HepG2 (cell line): Measurements from ENCODE around the gene WDR43. TPM values are rescaled to one million over a fixed set of nuclear protein-coding genes. Genes with fewer than 3 reads are reported as not detected.
A peak's percentile ranks its signal among the peaks of the same experiment; 100 is the strongest.

Source experiments
- ATAC-seq: fragments of 200-7000 bp; cut with Tn5 transposase; 3 replicates; pipeline ENCODE4 v1.9.1; 2020; ENCODE audit warnings: mild to moderate bottlenecking, moderate library complexity
- BruUV-seq: library from RNA; stranded (reverse); fragments of 400-500 nt; replicated peaks from 2 replicates; lab custom pipeline; 2021; lab: Mats Ljungman, UMichigan
- CTCF ChIA-PET: fragments of 300-600 bp; formaldehyde crosslinking; extraction: SDS; loops from one replicate; lab custom pipeline; 2021; ENCODE audit warnings: low total read pairs, inconsistent platforms, low intra/inter-chr PET ratio; lab: Yijun Ruan, JAX
- POLR2A ChIA-PET: fragments of 350-600 bp; sonication (Branson Sonifier 250); formaldehyde crosslinking; loops from one replicate; lab custom pipeline; 2020; ENCODE audit warnings: antibody characterized with exemption, inconsistent platforms; lab: Yijun Ruan, JAX
- DNase-seq: peaks from one replicate; pipeline ENCODE4 v3.0.0-alpha.2; 2015; ENCODE audit warnings: low spot score
- FAIRE-seq: peaks from 3 replicates; lab custom pipeline; 2011; peaks lifted over from hg19 to GRCh38; lab: Jason Lieb, UNC
- H2AFZ ChIP-seq: one replicate; pipeline ENCODE4 v1.6.1; 2011; ENCODE audit warnings: low read length, inconsistent platforms
- H3K27ac ChIP-seq: fragments of 300-600 bp; 3 replicates; pipeline ENCODE4 v1.8.0; 2011; ENCODE audit warnings: mixed run types, mild to moderate bottlenecking, mixed read lengths, low read length, inconsistent platforms; ENCODE audit not compliant: insufficient read depth; ENCODE audit errors: extremely low read length
- H3K27me3 ChIP-seq, 2 experiments: fragments of 200-600 bp in 1 of 2; 2 replicates in 1 of 2; 3 replicates in 1 of 2; pipeline versions ENCODE4 v1.6.0 to v1.8.0; 2011; ENCODE audit warnings: low read length in 2 of 2, mild to moderate bottlenecking in 2 of 2, moderate library complexity in 2 of 2, inconsistent platforms in 1 of 2; ENCODE audit not compliant: insufficient read depth in 2 of 2, control insufficient read depth in 1 of 2
- H3K36me3 ChIP-seq, 2 experiments: fragments of 200-600 bp in 1 of 2; replicated peaks in 1 of 2; 2 replicates in 1 of 2; 3 replicates in 1 of 2; pipeline versions ENCODE4 v1.5.1 to v1.8.0; 2011; ENCODE audit warnings: low read length in 2 of 2, inconsistent platforms in 1 of 2; ENCODE audit not compliant: insufficient read depth in 2 of 2, control insufficient read depth in 1 of 2
- H3K4me1 ChIP-seq: 2 replicates; pipeline ENCODE4 v1.5.1; 2012; ENCODE audit warnings: low read length, inconsistent platforms; ENCODE audit not compliant: insufficient read depth
- H3K4me2 ChIP-seq: 2 replicates; pipeline ENCODE4 v1.6.0; 2011; ENCODE audit warnings: low read depth, low read length, inconsistent platforms
- H3K4me3 ChIP-seq, 3 experiments: fragments of 200-600 bp in 1 of 3; sonication (generic), shearing (Covaris generic) in 1 of 3; replicated peaks in 1 of 3; 2 replicates each; pipeline ENCODE4 v1.5.1; 2011 to 2016; ENCODE audit warnings: low read length in 3 of 3, inconsistent platforms in 2 of 3, low read depth in 2 of 3, mild to moderate bottlenecking in 2 of 3, control low read depth in 1 of 3, mixed read lengths in 1 of 3; ENCODE audit not compliant: insufficient read depth in 1 of 3
- H3K79me2 ChIP-seq: one replicate; pipeline ENCODE4 v1.6.1; 2011; ENCODE audit warnings: low read length, inconsistent platforms; ENCODE audit not compliant: insufficient read depth
- H3K9ac ChIP-seq: 2 replicates; pipeline ENCODE4 v1.6.0; 2011; ENCODE audit warnings: mild to moderate bottlenecking, low read depth, low read length, inconsistent platforms; ENCODE audit not compliant: insufficient read depth
- H3K9me3 ChIP-seq: 2 replicates; pipeline ENCODE4 v1.5.1; 2012; ENCODE audit warnings: mild to moderate bottlenecking, low read length
- H4K20me1 ChIP-seq: 2 replicates; pipeline ENCODE4 v1.6.0; 2011; ENCODE audit warnings: inconsistent platforms, mild to moderate bottlenecking, low read length, moderate library complexity; ENCODE audit not compliant: insufficient read depth
- KLF12 ChIP-seq: sonication (generic); formaldehyde crosslinking; IDR thresholded peaks from 2 replicates; pipeline ENCODE4 v1.4.0; 2020; ENCODE audit warnings: missing genetic modification reagents, borderline replicate concordance
- ZBTB20 ChIP-seq: sonication (generic); formaldehyde crosslinking; IDR thresholded peaks from 2 replicates; pipeline ENCODE4 v1.8.1; 2023; ENCODE audit warnings: missing genetic modification reagents, low read depth, mild to moderate bottlenecking, borderline replicate concordance
- ZBTB40 ChIP-seq, 2 experiments: fragments of 450-650 bp in 1 of 2; sonication (generic) in 1 of 2; formaldehyde crosslinking in 1 of 2; IDR thresholded peaks; 2 replicates each; pipeline versions ENCODE4 v1.6.1 to v1.8.0; 2016 to 2022; ENCODE audit warnings: antibody characterized with exemption in 1 of 2, mild to moderate bottlenecking in 1 of 2, missing genetic modification reagents in 1 of 2
- ZFP36L2 ChIP-seq: sonication (generic); formaldehyde crosslinking; IDR thresholded peaks from 2 replicates; pipeline ENCODE4 v1.4.0; 2020; ENCODE audit warnings: missing genetic modification reagents
- ZNF616 ChIP-seq: sonication (generic); formaldehyde crosslinking; IDR thresholded peaks from 2 replicates; pipeline ENCODE4 v1.5.0; 2020; ENCODE audit warnings: low read depth, mild to moderate bottlenecking, missing genetic modification reagents
- ZNF724P ChIP-seq: sonication (generic); formaldehyde crosslinking; IDR thresholded peaks from 2 replicates; pipeline ENCODE4 v1.8.0; 2022; ENCODE audit warnings: missing genetic modification reagents, borderline replicate concordance
- ZNF770 ChIP-seq: sonication (generic); formaldehyde crosslinking; IDR thresholded peaks from 2 replicates; pipeline ENCODE4 v1.5.0; 2020; ENCODE audit warnings: mild to moderate bottlenecking, missing genetic modification reagents
- WGBS: methylation state at CpG from one replicate; pipeline ENCODE4 v1.1.6; 2017; ENCODE audit warnings: low lambda C conversion rate; 5-methylcytosine and 5-hydroxymethylcytosine counted together
- in situ Hi-C: cut with HindIII; loops from 2 replicates; pipeline ENCODE4 v1.10.0; 2017; ENCODE audit warnings: low pct_unique_long_range_greater_than_20kb; ENCODE audit not compliant: extremely low pct_ligation_motif_present
- intact Hi-C: fragments of 100-400 bp; cut with micrococcal nuclease; formaldehyde crosslinking; loops from one replicate; pipeline ENCODE4 v1.10.0; 2022; ENCODE audit not compliant: unreplicated experiment
- polyA plus RNA-seq, 8 experiments: library from polyadenylated mRNA; depleted of rRNA in 3 of 8; stranded (reverse) in 7 of 8; unstranded in 1 of 8; fragments of >200 nt; fragmentation: Illumina TruSeq in 4 of 8; extraction: Trizol in 4 of 8; gene quantifications; 2 replicates each; pipeline versions ENCODE4 v1.2.1 to v1.2.3, GENCODE V29; 2011 to 2016; ENCODE audit warnings: low read depth in 4 of 8, missing spikeins in 1 of 8, mixed read lengths in 1 of 8; ENCODE audit not compliant: insufficient read depth in 1 of 8
- total RNA-seq, 5 experiments: library from RNA; depleted of rRNA; stranded (reverse); fragments of >200 nt; fragmentation: Illumina TruSeq; extraction: Trizol; gene quantifications; 2 replicates each; pipeline ENCODE4 v1.2.3, GENCODE V29; 2016; ENCODE audit warnings: low read depth in 1 of 5

The WDR43 gene
- total and polyA plus RNA-seq, 2 of the 13 experiments (the other 11 are each of a cell fraction or from before 2014, with no cell fraction given), result 121 to 167 TPM

GRCh38 chr2:28868611-28869010, 25.9 kb upstream of the WDR43 start:
- peak overlapping the region; percentile 84 for H3K9ac ChIP-seq
- WGBS, result 44% methylated on average over 12 of the region's 12 CpGs
- H2AFZ ChIP-seq, result no peak overlapping the region
- BruUV-seq, result no TSS peak
- no peaks in the 10 kb centered on the region for H3K9me3 ChIP-seq
- in situ Hi-C loops, result no loop called here
- DNase-seq (no peak), ATAC-seq (no peak), FAIRE-seq (no peak)
- no peaks in the 10 kb centered on the region for H4K20me1 ChIP-seq
- TF ChIP-seq ZBTB40 (IDR thresholded peaks at IDR 0.05) (no peak), ZBTB40 (CRISPR knock-in tag; IDR thresholded peaks at IDR 0.05) (no peak), ZNF616 (CRISPR knock-in tag) (0 out of 2 replicates have a peak, but pooled peaks have one; percentile 45), ZBTB20 (CRISPR knock-in tag) (0 out of 2 replicates have a peak, but pooled peaks have one; percentile 11), KLF12 (CRISPR knock-in tag) (no peak), ZNF770 (no peak), ZFP36L2 (CRISPR knock-in tag) (no peak), ZNF724P (CRISPR knock-in tag) (no peak)
- peaks cover 37% of the 10 kb centered on the region for H3K79me2 ChIP-seq
- H3K27me3 ChIP-seq, result no peaks in the 10 kb centered on the region; a peak in 1 of 5 replicates
- no peak overlapping the region for H3K27ac ChIP-seq
- H3K36me3 ChIP-seq, result peaks cover 4 to 20% of the 10 kb centered on the region in 2 experiments; a peak in 3 of 5 replicates
- CTCF ChIA-PET, result no interaction called here
- POLR2A ChIA-PET, result interaction anchor here (2.8 kb wide), 1 partner anchor 27 kb away, joined by 52 read pairs; the partner anchor contains the start of gene WDR43
- H3K4me3 ChIP-seq, result peak overlapping the region; percentile 88 to 98 (median 92)
- intact Hi-C loops, result no loop called here
- H3K4me2 ChIP-seq, result peak overlapping the region; percentile 82
- H3K4me1 ChIP-seq, result peaks cover 49% of the 10 kb centered on the region
